Rectal smooth muscle tissue (tissue), 1 donor: ENCODE data around the gene C10orf90.

Experiments used
- H3K27ac ChIP-seq: one replicate; pipeline ENCODE4 v1.7.0; 2013; ENCODE audit warnings: low read depth, low read length, inconsistent platforms
- H3K27me3 ChIP-seq: one replicate; pipeline ENCODE4 v1.7.0; 2013; ENCODE audit warnings: low read length; ENCODE audit not compliant: control insufficient read depth, insufficient read depth
- H3K36me3 ChIP-seq: one replicate; pipeline ENCODE4 v1.7.0; 2013; ENCODE audit warnings: low read length; ENCODE audit not compliant: control insufficient read depth, insufficient read depth
- H3K4me1 ChIP-seq: one replicate; pipeline ENCODE4 v1.7.0; 2013; ENCODE audit warnings: low read length; ENCODE audit not compliant: control insufficient read depth, insufficient read depth
- H3K4me3 ChIP-seq: one replicate; pipeline ENCODE4 v1.7.0; 2013; ENCODE audit warnings: low read length
- H3K9ac ChIP-seq: one replicate; pipeline ENCODE4 v1.7.0; 2013; ENCODE audit warnings: low read length

Gene C10orf90

GRCh38 chr10:126617733-126618132 is 52.8 kb downstream of the C10orf90 start:
- H3K4me1 ChIP-seq: no peaks in the 10 kb centered on the region
- no peaks in the 10 kb centered on the region for H3K36me3 ChIP-seq
- no peaks in the 10 kb centered on the region for H3K27me3 ChIP-seq
- no peak overlapping the region for H3K4me3 ChIP-seq
- no peak overlapping the region for H3K27ac ChIP-seq
- no peak overlapping the region for H3K9ac ChIP-seq

- Histone ChIP-seq H3K36me3 (no peaks in the 10 kb centered on the region), H3K9ac (no peak overlapping the region), H3K4me1 (no peaks in the 10 kb centered on the region), H3K4me3 (no peak overlapping the region), H3K27ac (no peak overlapping the region), H3K27me3 (no peaks in the 10 kb centered on the region)
Measured at GRCh38 chr10:126617208-126617607, 53.3 kb downstream of the C10orf90 start.

- H3K27me3 ChIP-seq: no peaks in the 10 kb centered on the region
Measured at GRCh38 chr10:126616737-126617136, 53.8 kb downstream of the C10orf90 start.

GRCh38 chr10:126611303-126611702 is 59.2 kb downstream of the C10orf90 start:
- Histone ChIP-seq H3K4me1 (no peaks in the 10 kb centered on the region), H3K27me3 (no peaks in the 10 kb centered on the region), H3K4me3 (no peak overlapping the region), H3K36me3 (no peaks in the 10 kb centered on the region), H3K27ac (no peak overlapping the region), H3K9ac (no peak overlapping the region)

More at GRCh38 chr10:126616737-126617136, 53.8 kb downstream of the C10orf90 start:
- H3K27ac ChIP-seq: no peak overlapping the region
- no peaks in the 10 kb centered on the region for H3K4me1 ChIP-seq
- H3K36me3 ChIP-seq: no peaks in the 10 kb centered on the region
- no peak overlapping the region for H3K4me3 ChIP-seq
- H3K9ac ChIP-seq: no peak overlapping the region

GRCh38 chr10:126609566-126609965 is 60.9 kb downstream of the C10orf90 start:
- no peak overlapping the region for H3K9ac ChIP-seq
- H3K4me3 ChIP-seq: no peak overlapping the region
- no peaks in the 10 kb centered on the region for H3K36me3 ChIP-seq
- H3K4me1 ChIP-seq: no peaks in the 10 kb centered on the region
- no peak overlapping the region for H3K27ac ChIP-seq
- no peaks in the 10 kb centered on the region for H3K27me3 ChIP-seq

- Histone ChIP-seq H3K36me3 (no peaks in the 10 kb centered on the region), H3K9ac (no peak overlapping the region), H3K4me3 (no peak overlapping the region), H3K4me1 (no peaks in the 10 kb centered on the region), H3K27ac (no peak overlapping the region), H3K27me3 (no peaks in the 10 kb centered on the region)
Measured at GRCh38 chr10:126599949-126600682, 70.4 kb downstream of the C10orf90 start.

GRCh38 chr10:126598009-126598408 is 72.5 kb downstream of the C10orf90 start:
- H3K27ac ChIP-seq: no peak overlapping the region
- H3K4me1 ChIP-seq: no peaks in the 10 kb centered on the region
- H3K9ac ChIP-seq: no peak overlapping the region
- no peaks in the 10 kb centered on the region for H3K27me3 ChIP-seq
- H3K36me3 ChIP-seq: no peaks in the 10 kb centered on the region
- H3K4me3 ChIP-seq: no peak overlapping the region

- Histone ChIP-seq H3K27ac (no peak overlapping the region), H3K9ac (no peak overlapping the region), H3K4me3 (no peak overlapping the region), H3K27me3 (no peaks in the 10 kb centered on the region), H3K36me3 (no peaks in the 10 kb centered on the region), H3K4me1 (no peaks in the 10 kb centered on the region)
Measured at GRCh38 chr10:126597211-126597610, 73.3 kb downstream of the C10orf90 start.

GRCh38 chr10:126596472-126597016 is 73.9 kb downstream of the C10orf90 start:
- no peaks in the 10 kb centered on the region for H3K4me1 ChIP-seq

GRCh38 chr10:126595160-126595559 is 75.3 kb downstream of the C10orf90 start:
- no peaks in the 10 kb centered on the region for H3K27me3 ChIP-seq
- H3K36me3 ChIP-seq: no peaks in the 10 kb centered on the region
- H3K9ac ChIP-seq: no peak overlapping the region
- H3K4me3 ChIP-seq: no peak overlapping the region
- H3K27ac ChIP-seq: no peak overlapping the region
- no peaks in the 10 kb centered on the region for H3K4me1 ChIP-seq

More at GRCh38 chr10:126596472-126597016, 73.9 kb downstream of the C10orf90 start:
- H3K27me3 ChIP-seq: no peaks in the 10 kb centered on the region
- no peak overlapping the region for H3K9ac ChIP-seq
- no peak overlapping the region for H3K27ac ChIP-seq
- H3K4me3 ChIP-seq: no peak overlapping the region
- H3K36me3 ChIP-seq: no peaks in the 10 kb centered on the region

- Histone ChIP-seq H3K27ac (no peak overlapping the region), H3K9ac (no peak overlapping the region), H3K27me3 (no peaks in the 10 kb centered on the region)
Measured at GRCh38 chr10:126593968-126594701, 76.4 kb downstream of the C10orf90 start.

GRCh38 chr10:126592901-126593300 is 77.6 kb downstream of the C10orf90 start:
- no peaks in the 10 kb centered on the region for H3K4me1 ChIP-seq
- no peak overlapping the region for H3K9ac ChIP-seq
- H3K36me3 ChIP-seq: no peaks in the 10 kb centered on the region
- no peak overlapping the region for H3K4me3 ChIP-seq
- H3K27me3 ChIP-seq: no peaks in the 10 kb centered on the region
- no peak overlapping the region for H3K27ac ChIP-seq

More at GRCh38 chr10:126593968-126594701, 76.4 kb downstream of the C10orf90 start:
- no peak overlapping the region for H3K4me3 ChIP-seq
- no peaks in the 10 kb centered on the region for H3K36me3 ChIP-seq
- H3K4me1 ChIP-seq: no peaks in the 10 kb centered on the region
